HL-60/S4 (cell line): ENCODE data around the gene OLFM4.

Experiments
- in situ Hi-C: fragments of 300-500 bp; cut with MboI; formaldehyde crosslinking; loops from 2 replicates; pipeline ENCODE4 v1.14.3; 2022; ENCODE audit warnings: low sequenced_read_pairs

OLFM4 gene

DNA sequence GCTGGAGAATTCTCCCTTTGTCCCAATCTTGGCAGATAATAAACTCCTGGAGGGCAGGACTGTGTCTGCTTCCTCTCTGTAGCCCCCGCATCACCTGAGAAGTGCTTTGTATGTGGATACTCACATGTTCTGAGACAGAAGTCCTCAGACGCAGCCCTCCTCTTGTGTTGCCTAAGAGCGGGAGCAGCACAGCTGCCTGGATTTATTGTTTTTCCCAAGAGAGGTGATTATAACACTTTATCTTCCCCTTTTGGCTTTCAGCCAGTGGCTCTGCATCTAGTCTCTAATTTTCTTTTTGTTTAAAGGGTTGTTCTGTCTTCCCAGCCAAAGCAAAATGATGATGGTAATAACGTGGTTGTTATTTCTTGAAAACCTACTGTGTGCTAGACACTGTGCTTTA is 36.1 kb downstream of the OLFM4 start:
- in situ Hi-C loops: no loop called here

DNA sequence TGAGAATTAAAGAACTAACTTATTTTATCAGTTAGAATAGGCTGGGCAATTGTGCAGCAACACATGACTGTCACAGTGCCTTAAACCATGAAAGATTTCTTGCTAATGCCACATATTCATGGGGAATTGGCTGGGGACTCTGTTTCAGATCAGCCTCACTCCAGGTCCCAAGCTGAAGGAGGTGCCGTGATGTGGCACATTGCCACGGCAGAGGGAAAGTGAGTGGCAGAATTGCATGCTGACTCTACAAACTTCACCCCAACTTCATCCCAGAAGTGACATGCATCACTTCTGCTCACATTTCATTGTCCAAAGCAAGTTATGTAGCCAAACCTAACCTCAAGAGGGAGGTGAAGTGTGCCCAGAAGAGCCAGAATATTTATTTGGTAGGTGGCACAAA is 37.8 kb downstream of the OLFM4 start:
- in situ Hi-C loops: no loop called here

DNA sequence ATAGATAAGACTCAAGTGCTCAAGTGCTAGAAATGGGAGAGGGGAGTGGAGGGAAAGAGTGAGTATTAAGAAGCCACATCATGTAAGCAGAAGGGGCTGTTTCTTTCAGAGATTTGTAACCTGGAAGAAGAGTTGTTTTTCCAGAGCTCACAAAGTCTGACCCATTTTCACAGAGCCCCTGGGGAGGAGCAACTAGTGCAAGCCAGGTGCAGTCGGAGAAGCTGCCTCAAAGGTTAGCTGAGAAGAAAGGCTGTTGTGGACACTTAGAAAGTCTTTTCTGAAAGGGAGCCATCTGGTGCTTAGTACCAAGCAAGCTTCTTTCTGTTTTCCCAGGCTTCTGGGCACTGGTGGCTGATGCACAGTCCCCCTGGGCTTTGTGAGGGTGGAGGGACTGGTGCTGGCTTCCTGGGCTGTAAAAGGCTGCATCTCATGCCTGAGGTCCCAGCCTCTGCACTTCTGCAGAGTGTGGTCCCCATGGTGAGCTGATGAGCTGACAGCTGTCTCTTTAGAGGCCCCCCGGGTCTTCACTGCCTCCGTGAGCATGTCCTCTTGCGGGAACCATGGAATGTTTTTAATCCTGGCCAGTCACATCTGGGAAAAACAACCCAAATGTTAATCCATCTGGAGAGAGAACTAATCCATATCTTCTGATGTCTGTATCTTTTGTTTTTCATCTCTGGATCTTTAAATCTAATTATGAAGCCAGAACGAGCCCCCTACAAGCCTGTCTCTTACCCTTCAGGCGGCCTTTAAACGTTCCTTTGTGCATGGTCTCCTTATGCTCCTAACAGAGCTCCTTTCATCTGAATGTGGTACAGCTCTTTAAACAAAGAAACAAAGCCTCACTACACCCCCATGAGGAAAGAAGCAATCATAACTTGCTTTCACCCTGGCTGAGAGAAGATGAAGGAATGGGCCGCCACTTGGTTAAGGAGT is 40.2 kb downstream of the OLFM4 start:
- in situ Hi-C loops: no loop called here

GRCh38 chr13:53069800-53070199 is 41.2 kb downstream of the OLFM4 start:
- in situ Hi-C loops: no loop called here

DNA sequence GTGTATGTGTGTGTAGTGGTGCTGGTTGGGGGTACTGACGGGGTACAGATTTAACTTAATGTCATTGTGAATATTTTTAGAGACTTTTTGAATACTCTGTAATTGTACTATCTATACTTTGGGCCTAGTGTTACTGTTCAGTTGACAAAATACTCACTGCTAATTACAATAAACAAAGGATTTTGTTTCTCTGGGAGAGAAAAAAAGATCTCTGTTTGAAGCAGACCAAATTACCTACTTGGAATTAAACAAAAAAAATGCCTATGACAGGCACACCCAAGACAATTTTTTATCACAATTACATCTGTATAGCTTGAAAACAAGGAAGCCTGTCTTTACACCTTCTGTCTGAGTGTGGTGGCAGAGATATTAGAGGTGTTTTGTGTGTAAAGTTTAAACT is 45.1 kb downstream of the OLFM4 start:
- in situ Hi-C loops: no loop called here

- in situ Hi-C loops: no loop called here
Observed at GRCh38 chr13:53074114-53074513, 45.5 kb downstream of the OLFM4 start.

- in situ Hi-C loops: no loop called here
Observed at GRCh38 chr13:53075356-53076041, 46.9 kb downstream of the OLFM4 start.

DNA sequence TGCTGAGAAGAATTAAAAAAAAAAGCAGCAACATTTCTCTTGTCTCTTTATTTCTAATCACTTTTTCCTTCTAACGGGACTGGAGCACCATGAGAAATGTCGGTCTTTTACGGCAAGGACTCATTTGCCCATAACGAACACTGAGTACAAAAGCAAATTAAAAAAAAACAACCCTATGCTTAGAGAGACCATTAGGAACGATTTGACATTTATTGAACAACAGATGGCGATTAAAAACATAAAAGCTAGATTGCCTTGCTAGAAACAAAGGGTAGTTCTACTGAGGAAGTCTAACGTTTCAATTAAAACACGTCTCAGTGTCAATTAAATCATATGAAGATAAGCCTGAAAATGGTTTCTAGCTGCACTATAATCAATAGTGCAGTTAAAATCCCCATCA is 51.1 kb downstream of the OLFM4 start:
- in situ Hi-C loops: no loop called here

DNA sequence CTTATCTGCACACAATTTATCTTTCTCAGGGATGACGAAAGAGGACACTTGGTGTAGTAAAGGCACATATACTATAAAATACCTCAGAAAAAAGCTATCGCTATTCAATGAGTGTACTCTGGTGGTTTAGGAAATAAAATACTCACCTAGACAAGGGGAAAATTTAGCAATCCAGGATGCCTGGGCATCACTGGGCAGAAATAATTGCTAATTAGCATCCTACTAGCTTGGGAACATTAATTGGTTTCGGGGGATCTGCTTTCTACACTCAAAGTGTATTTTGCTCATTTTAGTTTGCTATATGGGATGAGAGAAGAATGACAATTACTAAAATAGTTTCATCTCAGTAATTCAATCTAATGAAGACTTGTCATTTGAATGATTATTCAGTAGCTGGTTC is 60.3 kb downstream of the OLFM4 start:
- in situ Hi-C loops: no loop called here

GRCh38 chr13:53089951-53090350 is 61.3 kb downstream of the OLFM4 start:
- in situ Hi-C loops: no loop called here

DNA sequence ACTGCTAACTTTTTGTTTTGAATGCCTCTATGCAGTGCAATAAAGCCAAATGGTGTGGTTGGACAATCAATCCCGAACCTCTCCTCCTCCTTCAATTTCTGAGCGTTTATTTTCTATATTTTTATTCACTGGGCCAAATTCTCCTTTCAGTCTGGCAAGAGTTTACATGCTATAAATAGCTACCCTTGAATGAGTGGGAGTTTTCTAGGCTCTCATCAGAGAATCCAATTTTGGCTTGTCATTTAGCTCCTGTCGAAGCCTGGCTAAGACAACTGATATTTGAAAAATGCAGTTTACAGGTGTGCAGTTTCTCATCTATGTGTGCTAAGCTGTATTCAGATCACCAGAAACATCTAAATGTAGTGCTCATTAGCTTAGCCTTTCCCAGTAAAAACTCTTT is 61.8 kb downstream of the OLFM4 start:
- in situ Hi-C loops: no loop called here

DNA sequence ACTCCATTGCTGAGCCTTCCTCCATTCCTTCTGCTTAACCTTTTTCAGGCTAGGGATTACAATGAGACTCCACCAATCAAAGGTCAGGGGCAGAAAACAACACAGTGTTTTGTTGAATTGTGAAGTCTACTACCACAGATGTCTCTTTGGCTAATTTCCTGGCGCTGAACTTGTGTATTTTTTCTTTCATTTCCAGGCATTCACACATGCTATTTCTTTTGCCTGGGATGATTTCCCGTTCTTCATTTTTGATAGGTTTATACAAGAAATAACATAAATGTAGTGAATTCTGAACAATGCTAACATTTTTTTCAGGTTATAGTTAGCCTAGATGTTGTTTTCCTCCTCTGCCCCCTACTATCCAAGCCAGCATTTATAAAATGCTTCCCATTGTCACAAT is 64.3 kb downstream of the OLFM4 start:
- in situ Hi-C loops: no loop called here

- in situ Hi-C loops: no loop called here
Observed at GRCh38 chr13:53098455-53098854, 69.8 kb downstream of the OLFM4 start.

- in situ Hi-C loops: no loop called here
Observed at GRCh38 chr13:53100394-53101063, 71.9 kb downstream of the OLFM4 start.
